ENCODE measurements around the gene CEACAM1.
"Not testable (repeated sequence)": the region's sequence is repeated elsewhere in the genome, so short reads cannot be mapped to it uniquely, and the experiment has no call there.

CEACAM1 gene

DNA sequence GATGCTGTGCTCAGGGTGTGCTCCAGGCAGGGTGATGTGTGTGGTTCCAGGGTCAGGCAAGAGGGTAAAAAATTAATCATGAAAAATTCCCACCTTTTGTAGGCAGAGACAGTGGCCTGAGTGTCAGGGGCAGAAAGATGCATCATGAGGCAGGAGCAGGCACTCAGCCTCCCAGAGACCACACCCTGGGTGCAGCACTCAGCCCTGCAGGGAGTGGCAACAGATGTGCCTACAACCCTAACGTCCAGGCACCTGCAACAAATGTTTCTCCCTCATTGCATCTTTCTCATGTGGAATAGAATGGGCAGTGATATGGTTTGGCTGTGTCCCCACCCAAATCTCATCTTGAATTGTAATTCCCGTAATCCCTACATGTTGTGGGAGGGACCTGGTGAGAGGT is 19.6 kb upstream of the CEACAM1 start:
- no peak for DNase-seq

DNA sequence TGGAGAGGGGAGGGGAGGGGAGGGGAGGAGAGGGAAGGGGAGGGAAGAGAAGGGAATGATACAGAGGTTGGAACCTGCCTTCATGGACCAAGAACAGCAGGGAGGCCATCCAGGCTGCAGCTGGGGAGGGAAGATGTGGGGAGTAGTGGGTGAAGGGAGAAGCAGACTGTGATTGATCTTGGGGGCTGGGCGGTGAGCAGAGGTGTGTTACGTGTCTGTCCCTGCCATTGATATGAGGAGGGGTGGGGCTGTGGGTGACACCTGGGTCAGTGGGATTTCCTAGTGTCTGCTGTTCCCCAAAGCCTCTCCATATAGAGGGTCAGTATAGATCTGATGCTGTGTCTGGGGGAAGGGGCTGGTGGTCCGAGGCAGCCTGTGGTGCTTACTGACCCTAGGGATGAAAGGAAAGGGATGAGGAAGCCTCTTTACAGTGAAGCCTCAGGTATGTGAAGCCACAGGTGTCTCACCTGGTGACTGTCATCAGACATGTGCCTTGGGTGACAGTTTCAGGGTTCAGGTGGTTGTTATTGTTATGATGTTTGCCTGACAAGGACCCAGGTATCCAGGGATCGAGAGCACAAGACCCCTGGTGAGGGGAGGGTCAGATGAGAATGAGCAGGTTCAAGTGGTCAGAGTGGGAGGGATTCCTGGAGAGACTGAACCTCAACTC is 18.7 kb upstream of the CEACAM1 start:
- DNase-seq, result no peak

DNA sequence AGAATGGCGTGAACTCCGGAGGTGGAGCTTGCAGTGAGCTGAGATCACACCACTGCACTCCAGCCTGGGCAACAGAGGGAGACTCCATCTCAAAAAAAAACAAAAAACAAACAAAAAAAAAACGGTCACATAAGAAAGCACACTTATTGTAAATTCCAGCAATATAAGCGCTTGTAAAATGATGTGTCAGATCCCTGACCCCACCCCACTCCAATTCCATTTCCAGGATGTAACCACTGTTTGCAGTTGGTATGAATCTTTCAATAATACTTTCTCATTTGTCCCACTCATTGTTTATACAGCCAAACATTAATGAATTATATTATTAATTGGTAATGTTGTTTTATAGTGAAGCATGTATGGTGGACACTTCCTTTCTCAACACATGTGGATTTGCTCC is 15.9 kb upstream of the CEACAM1 start:
- DNase-seq, result no peak

DNA sequence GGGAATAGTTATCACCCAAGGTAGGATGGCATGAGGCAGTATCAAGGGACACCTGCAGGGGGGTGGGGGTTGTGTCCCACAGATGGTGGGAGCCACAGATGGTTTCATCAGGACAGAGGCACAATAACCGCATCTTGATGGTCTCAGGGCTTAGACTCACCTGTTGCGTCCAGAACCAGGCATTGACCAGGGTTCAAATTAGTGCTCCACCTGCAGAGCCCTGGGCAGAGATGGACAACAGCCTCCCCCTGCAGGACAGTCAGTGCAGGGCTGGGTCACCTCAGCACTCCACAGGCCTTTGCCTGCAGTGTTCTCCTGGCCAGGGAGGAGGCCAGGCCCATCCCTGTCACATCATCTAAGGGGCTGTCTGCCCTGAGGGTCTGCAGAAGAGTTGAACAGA is 14.5 kb upstream of the CEACAM1 start:
- DNase-seq, result no peak

DNA sequence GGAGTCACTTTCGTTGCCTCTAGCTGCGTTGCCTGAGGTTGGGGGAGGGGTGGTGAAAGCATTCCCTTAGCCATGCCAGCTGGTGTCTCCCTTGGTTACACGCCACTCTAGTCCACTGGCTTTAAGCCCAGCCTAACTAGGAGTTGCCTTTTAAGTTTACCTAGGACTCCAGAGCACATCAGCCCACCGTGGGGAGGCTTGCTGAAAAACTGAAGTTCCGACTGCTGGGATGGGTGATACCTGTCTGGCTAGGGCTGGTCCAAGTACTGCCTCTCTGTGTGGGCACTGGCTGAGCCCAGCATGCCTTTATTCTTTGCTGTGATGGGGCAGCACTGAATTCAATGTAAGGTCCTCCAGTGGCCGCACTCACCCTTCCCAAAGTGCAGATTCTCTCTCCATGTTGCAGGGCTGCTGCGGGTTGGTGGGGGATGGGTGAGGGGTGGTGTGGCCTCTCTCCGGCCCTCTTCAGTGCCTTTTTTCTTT is 11.8 kb upstream of the CEACAM1 start:
- DNase-seq, result peak; percentile 78

DNA sequence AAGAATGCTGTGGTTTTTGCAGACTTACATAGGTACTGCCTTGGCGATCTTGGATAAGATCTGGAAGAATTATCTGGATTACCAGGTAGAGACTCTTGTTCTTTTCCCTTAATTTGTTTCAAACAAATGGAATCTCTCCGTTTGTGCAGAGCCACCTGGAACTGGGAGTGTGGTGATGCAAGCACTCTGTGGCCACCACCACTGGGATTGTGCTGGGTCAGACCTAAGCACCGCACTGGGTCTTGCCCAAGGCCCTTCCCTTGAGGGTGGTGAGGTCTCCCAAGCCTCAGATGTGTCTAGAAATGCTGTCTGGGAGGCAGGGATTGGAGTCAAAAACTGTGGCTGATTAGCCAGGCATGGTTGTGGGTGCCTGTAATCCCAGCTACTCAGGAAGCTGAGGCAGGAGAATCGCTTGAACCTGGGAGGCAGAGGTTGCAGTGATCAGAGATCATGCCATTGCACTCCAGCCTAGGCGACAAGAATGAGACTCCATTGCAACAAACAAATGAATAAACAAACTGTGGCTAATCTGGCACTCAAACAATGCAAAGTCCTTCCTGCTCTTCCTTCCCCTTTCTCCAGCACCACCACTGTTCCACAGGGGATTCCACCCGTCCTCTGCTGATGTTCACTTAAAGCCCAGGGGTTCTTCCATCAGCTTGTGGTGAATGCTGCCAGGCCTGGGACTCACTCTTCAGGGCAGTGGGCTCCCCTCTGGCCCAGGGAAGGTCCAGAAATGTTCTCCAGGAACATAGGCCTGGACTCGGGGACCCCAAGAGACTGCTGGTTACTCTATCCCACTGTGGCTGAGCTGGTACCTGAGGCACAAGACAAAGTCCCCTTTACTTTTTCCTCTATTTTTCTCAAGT is 10.8 kb upstream of the CEACAM1 start:
- DNase-seq, result no peak

DNA sequence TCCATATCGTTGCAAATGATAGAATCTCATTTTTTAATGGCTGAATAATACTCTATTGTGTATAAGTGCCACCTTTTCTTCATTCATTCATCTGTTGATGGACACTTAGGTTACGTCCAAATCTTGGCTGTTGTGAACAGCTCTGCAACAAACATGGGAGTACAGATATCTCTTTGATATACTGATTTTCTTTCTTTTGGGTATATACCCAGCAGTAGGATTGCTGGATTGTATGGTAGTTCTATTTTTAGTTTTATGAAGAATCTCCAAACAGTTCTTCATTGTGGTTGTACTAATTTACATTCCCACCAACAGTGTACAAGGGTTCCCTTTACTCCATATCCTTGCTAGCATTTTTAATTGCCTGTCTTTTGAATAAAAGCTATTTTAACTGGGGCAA is 7.0 kb upstream of the CEACAM1 start:
- DNase-seq, result not testable (repeated sequence)

DNA sequence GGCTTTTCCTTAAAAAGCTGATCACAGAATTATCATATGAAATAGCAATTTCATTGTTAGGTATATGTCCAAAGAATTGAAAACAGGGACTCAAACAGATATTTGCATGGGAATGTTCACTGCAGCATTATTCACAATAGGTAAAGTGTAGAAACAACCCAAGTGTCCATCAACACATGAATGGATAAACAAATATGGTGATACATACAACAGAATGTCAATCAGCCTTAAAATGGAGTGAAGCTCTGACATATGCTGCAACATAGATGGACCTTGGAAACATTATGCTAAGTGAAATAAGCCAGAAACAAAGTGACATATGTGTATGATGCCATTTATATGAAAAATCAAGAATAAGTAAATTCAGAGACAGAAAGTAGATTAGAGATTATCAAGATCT is 6.1 kb upstream of the CEACAM1 start:
- DNase-seq, result no peak

DNA sequence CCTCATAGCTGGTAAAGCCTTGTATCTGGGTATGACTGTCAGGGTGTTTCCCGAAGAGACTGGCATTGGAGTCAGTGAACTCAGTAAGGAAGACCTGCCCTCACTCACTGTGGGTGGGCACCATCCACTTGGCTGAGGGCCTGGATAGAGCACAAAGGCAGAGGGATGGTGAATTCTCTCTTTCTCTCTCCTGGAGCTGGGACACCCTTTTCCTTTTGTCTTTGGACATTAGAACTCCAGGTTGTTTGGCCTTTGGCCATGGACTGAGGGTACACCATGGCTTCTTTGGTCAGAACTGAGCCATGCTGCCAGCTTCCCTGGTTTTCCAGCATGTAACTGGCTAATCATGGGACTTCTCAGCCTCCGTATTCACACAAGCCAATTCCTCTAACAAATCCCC is 4.6 kb upstream of the CEACAM1 start:
- DNase-seq, result no peak

DNA sequence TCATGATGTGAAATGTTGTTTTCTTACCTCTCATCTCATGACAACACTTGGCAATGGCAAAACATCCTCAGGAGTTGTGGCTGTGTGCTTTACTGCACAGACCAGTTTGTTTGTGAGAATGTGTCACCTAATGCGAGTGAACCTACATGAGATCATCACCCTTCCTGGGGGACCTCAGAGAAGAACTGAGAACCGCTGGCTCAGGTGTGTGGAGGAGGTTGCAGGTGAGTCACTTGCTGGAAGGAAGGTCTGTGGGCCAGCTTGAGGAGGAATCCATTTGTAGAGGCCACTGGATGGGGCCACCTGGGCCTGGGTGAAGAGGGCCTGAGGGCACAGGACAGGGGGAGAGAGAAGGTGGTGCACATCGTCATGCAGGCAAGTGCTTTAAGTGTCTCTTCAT is 3.0 kb upstream of the CEACAM1 start:
- DNase-seq, result no peak

DNA sequence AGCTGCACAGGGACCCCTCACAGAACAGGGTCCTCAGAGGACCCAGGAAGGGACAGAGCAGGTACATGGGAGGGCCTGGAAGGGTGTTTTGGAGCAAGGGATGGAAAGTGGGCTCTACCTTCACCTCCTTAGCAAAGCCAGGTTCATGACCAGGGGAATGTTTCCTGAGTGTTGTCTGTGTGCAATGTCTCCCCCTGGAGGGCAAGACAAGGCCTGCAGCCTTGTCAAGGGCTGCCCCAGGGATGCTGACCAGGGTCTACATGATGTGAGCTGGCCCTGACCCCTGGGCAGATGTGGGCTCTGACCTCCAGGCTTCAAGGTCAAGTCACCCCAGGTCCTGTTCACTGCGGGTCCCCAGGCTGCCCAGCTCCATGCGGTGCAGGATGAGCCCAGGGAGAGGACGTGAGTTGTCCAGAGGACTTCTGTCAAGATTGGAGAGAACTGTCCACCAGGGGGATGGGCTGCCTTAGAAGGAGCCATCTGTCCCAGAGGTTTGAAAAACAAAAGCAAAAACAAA is 1.0 kb upstream of the CEACAM1 start:
- no peak for DNase-seq

DNA sequence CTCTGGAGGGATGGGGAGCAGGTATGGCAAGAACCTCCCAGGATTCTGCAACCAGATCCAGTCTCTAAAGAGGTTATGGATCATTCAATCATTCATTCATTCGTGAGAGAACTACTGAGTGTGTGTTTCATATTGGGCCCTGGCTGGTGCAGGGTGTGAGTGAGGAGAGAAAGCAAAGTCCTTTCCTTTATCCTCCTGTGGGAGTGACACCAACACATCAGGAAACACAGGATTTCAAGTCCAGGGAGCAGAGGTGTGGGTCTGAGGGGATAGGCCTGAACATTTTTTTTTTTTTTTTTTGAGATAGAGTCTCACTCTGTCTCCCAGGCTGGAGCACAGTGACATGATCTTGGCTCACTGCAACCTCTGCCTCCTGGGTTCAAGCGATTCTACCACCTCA is 3.3 kb downstream of the CEACAM1 start:
- no peak for DNase-seq

DNA sequence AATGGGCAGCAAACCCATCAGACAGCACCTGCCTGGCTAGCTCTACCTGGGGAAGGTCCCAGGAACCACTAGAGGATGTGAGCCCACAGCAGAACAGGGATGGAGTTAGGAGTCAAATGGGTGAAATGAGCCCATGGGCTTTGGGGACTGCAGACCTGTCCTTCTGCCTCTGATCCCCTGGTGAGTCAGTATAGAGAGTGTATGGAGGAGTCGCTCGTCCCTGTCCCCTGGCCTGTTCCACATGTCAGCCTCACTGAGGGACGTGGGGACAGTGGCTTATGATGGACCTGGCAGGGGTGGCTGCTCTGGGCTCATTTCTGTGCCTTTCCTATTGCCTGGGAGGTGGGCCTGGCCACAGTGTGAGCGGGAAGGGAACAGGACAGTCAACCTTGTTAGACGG is 4.0 kb downstream of the CEACAM1 start:
- no peak for DNase-seq

DNA sequence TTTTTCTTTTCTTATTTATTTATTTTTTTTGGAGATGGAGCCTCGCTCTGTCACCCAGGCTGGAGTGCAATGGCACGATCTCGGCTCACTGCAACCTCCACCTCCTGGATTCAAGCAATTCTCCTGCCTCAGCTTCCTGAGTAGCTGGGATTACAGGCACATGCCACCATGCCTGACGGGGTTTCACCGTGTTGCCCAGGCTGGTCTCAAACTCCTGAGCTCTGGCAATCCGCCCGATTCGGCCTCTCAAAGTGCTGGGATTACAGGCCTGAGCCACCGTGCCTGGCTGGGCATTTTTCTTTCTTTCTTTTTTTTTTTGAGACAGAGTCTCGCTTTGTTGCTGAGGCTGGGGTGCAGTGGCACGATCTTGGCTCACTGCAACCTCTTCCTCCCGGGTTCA is 6.0 kb downstream of the CEACAM1 start:
- not testable (repeated sequence) for DNase-seq

DNA sequence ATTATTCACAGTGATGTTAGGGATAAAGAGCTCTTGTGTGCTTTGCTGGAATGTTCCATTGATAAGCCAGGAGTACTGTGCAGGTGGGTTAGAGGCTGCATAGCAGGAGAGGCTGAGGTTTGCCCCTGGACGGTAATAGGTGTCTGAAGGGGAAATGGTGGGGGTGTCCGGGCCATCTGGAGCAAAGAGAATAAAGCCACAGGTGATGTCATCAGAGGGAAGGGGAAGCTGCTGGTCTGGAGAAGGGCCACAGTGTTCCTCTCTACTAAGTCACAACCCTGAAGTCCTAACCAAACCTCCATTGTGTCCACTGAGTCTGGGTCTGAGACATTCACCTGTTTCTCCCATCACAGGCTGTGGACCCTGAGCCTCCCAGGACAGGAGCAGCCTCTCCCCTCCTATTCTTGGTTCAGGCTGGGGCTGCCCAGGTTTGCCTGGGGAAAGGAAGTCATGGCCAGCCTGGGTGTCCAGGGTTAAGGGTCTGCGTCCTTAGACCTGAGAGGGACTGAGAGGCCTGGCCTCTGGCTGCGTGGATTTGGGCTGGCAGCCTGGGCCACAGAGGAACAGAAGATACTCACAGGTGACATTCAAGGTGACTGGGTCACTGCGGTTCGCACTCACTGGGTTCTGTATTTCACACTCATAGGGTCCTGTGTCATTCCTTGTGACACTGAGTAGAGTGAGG is 6.8 kb downstream of the CEACAM1 start:
- no peak for DNase-seq

DNA sequence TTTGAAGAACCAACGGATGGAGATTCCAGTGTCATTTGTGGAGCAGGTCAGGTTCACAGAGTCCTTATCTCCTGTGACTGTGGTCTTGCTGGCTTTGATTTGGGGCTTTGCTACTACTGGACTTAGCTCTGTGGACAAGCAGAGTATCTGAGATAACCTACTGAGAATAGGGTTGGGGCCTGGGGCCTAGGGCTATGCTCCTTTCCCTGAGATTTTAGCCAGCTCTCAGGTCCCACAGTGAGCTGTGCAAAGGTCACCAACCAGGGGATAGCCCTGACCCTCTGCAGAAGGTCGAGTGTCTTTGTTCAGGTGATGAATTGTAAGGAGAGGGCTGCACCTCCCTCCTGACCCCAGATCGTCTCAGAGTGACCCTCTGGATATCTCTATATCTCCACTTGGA is 9.2 kb downstream of the CEACAM1 start:
- DNase-seq, result no peak

DNA sequence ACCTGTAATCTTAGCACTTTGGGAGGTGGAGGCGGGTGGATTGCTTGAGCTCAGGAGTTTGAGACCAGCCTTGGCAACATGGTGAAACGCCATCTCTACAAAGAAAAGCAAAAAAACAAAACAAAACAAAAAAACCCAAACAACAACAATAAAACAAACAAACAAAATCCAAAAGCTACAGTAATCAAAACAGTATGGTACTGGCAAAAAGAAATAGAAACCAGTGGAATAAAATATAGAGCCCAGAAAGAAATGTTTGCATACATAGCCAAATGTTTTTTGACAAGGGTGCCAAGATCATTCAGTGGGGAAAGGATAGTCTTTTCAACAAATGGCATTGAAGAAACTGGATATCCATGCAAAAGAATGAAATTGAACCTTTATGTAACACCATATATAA is 11.5 kb downstream of the CEACAM1 start:
- no peak for DNase-seq

DNA sequence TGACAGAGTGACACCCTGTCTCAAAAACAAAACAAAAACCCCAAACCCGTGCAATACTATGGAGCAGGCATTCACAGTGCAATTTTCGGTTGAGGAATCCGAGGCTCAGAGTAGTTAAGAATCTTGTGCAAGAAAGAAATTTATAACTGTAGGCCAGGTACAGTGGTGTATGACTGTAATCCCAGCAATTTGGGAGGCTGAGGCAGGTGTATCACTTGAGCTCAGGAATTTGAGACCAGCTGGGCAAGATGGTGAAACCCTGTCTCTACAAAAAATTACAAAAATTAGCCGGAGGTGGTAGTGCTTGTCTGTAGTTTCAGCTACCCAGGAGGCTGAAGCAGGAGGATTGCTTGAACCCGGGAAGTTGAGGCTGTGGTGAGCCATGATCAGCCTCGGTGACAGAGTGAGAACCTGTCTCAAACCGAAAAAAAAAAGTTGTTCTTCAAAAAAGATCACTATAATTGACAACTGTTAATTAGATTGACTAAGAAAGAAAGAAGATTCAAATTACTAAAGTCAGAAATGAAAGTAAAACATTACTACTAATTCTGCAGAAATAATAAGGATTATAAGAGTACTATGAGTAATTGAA is 12.9 kb downstream of the CEACAM1 start:
- DNase-seq, result no peak

DNA sequence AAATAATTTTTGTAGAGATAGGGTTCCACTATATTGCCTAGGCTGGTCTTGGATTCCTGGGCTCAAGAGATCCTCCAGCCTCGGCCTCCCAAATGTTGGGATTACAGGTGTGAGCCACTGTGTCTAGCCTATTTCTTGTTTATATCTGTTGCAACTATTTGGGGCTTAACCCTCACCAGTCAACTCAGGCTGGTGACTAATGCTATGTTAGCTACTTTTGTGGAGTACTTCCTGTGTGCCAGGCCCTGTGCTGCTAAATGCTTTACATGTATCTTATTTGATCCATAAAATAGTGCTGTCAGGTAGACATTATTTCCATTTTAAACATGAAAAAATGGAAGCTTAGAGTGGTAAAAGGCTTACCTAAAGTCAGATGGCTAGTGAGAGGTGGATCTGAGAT is 13.8 kb downstream of the CEACAM1 start:
- no peak for DNase-seq

DNA sequence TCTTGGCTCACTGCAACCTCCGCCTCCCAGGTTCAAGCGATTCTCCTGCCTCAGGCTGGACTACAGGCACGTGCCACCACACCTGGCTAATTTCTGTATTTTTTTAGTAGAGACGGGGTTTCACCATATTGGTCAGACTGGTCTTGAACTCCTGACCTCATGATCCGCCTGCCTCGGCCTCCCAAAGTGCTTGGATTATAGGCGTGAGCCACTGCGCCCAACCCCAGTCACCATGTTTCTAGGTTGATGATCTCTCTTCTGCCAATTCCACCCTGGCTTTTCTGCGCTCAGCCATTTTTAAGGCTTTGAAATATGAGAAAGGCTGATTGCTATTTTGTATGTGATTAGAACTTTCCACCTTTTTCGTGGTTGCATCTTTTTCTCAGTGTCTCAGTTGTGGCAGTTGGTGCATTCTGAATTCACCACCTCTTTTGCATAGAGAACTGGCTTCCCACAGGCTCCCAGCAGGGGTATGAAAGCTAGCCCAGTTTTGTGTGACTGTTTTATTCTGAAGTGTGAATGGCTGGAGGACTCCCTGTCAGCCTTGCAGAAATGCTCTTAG is 15.5 kb downstream of the CEACAM1 start:
- no peak for DNase-seq

DNA sequence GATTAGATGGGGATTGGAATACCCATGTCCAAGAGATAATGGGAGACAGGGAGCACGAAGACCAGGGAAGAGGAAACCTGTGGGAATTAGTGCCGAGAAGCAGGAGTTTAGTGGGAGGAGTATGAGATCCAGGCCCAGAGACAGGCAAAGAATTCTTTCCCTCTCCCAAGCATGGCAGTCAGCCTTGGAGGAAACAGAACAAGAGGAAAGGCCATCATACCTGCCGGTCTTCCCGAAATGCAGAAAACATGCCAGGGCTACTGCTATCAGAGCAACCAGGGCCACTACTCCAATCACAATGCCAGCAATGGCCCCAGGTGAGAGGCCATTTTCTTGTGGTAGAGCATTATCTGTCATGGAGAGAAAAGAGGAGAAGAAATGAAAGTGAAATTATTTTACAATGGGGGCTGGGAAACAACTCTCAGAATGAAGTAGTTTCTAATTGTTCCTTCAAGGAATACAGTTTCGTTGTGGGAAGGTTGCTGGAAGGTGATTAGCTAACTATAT is 16.1 kb downstream of the CEACAM1 start:
- DNase-seq, result no peak

DNA sequence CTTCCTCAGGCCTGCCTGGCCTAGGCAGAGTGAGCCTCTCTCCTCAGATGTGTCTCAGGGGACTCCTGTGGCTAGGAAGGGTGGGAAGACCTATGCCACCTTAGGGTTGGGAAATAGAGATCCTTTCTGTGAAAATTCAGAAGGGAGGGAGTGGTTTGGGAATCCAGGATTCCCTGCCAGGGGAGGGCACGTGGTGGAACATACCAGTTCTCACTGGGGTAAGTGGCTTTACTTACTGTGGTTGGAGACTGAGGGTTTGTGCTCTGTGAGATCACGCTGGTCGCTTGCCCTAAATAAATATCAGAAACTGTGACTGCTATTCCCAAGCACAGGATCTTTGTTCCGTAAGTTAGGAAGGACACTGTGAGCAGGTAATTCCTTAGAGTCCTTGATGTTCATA is 16.9 kb downstream of the CEACAM1 start:
- no peak for DNase-seq
